HG03571 (cell line): ENCODE data around the gene IPPK.

ENCODE experiments used
- ATAC-seq: cut with Tn5 transposase; IDR thresholded peaks from one replicate; pipeline ENCODE4 v1.9.1; 2021; ENCODE audit not compliant: unreplicated experiment

Gene IPPK

DNA sequence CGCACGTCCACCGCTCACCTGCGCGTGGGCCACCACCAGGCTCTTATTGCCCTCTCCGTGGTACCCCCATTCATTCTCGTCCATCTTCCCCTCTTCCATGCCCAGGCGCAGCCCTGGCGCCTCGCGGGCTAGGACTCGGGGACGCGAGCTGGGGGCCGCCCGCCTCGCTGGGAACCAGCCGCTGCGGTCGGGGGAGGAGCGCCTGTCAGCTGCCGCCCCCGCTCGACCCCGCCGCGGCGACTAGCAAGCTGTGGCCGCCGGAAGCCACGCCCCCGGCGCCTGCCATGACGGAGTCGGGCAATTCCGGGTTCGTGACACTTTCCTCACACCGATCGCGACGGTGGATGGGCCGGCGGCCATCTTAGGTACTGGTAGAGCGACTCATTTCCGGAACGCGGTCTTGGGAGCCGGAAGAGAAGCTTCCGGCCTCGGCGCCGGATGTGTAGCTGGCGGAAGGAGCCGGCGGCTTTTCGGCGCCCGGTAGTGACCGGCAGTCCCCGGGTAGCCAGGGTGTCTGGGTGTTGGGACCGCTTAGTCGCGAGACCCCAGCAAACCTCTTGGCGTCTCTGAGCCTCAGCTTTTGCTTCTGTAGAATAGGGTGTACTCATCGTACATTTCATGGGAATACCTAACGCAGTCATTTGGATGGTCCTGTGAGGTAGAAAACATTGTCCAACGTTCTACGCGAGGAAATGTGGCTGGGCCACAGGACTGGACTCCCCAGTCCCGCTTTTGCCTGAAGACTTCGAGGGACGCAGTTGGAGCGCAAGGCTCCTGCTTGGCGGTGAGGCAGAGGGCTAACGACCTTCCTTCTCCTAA lies at the start of gene IPPK:
IPPK (minus strand) TSS at position 242 of the 819 bp plus-strand sequence; CDS start at position 99, 143 bp downstream.
- peak; percentile 90 for ATAC-seq

GRCh38 chr9:92719028-92719647 lies 49.2 kb upstream of the IPPK start:
- ATAC-seq: no peak

DNA sequence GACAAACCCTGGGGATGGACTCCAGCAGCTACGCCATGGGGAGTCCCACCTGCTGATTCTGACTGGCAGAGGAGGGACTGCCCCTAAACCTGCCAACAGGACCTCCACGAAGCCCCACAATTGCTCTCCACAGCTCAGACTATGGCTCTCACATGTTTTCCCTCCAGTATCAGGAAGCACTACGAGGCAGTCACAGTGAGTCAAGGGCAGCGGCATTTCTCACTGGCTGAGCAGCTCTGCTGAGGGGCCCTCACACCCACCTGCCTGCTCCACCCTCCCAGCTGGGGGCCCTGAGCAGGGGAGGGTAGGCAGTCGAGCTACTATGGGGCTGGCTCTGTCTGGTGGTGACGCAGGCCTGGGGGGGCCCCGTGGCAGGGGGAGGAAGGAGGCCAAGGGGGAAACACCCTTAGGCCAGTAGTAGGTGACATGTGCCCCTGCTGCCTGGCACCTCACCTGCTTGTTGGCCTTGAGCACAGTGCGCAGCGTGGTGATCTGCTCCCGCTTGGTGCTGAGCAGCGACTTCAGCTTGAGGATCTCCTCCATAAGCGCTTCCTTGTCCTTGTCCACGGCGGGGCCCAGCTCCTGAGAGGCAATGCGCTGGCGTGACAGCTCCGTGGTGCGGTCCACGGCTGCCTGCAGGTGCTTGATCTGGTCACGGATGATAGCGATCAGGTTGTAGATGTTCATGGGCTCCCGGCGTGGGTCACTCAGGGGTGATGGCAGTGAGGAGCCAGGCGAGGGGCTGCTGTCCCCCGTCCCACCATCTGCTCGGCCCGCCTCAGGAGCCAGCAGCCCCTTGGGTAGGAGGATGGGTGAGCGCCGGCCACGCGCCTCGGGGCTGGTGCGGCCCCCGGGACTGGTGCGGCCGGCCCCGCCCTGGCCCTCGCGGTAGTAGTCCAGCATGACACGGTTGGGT lies 48.4 kb upstream of the IPPK start:
- no peak for ATAC-seq

- peak; percentile 58 for ATAC-seq
Observed at GRCh38 chr9:92717201-92718085, 47.5 kb upstream of the IPPK start.

DNA sequence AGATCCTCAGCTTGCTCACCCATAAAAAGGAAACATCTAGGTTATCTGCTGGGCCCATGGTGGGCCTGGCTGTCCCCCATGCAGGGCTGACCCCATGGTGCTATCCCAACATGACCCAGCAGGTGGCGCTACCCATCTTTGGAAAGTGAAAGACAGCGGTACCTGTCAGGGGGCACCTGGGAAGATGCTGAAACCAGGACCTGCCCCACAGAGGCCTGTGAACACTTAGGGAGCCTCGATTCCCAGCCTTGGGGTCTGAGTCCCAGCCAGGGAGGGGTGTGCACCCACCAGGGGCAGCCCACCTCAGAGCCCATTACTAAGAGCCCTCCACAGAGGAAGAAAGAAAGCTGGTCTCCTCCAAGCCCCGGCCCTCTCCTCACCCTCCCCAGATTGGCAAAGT lies 46.6 kb upstream of the IPPK start:
- no peak for ATAC-seq

DNA sequence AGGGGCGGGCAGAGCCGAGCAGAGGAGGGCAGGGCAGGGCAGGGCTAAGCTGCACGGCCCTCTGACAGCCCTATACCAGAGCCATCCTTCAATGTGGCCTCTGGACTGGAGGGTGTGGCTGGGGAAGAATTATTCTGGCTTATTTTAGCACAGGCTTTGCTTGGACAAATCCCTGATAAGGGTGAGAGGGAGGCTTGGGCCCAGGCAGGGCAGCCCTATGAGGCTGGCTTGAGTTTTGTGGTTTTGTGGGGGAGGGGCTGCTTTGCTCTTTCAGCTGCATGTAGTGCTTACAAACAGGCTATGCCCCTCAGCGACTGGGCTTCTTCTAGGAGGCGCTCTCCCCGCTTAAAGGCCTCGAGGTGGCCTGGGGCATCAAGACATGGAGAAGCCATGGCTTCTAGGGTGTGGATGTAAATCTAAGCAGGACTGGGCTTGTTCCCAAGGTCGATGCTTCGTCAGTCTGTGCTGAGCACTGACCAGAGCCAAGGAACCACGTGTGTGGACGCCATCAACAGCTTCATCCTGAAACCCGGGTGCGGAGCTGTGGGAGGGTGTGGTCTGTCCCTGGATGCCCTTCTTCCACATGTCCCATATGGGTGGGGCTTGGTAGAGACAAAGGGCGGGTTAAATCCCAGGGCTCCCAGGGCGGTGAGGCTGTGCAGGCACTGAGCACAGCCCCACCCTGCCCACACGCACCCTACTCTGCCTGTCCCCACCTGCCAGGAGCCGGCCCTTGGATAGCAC lies 45.7 kb upstream of the IPPK start:
- ATAC-seq: no peak

GRCh38 chr9:92714787-92715487 lies 45.0 kb upstream of the IPPK start:
- ATAC-seq: no peak

GRCh38 chr9:92714016-92714415 lies 44.1 kb upstream of the IPPK start:
- ATAC-seq: no peak

- ATAC-seq: no peak
Observed at GRCh38 chr9:92713528-92713927, 43.6 kb upstream of the IPPK start.

GRCh38 chr9:92712767-92713166 lies 42.8 kb upstream of the IPPK start:
- no peak for ATAC-seq

- no peak for ATAC-seq
Observed at GRCh38 chr9:92711844-92712243, 41.9 kb upstream of the IPPK start.

GRCh38 chr9:92711146-92711545 lies 41.2 kb upstream of the IPPK start:
- ATAC-seq: no peak

DNA sequence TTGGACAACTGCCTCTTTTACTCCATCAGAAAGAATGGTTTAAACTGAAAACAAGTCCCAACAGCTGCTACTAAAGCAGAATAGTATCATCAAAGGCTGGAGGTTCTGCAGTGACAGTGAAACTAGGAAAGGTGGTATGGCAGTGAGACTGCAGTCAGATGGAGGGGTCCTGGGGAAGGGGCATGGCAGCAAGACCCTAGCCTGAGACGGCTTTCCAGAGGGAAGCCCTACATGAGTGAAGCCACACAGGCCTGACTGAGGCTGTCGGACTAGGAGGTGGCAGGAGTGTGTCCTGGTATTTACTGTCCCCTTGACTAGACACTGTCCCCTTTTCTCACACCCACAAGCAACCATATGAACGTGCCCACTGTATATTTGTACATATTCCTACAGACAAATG lies 40.4 kb upstream of the IPPK start:
- no peak for ATAC-seq

DNA sequence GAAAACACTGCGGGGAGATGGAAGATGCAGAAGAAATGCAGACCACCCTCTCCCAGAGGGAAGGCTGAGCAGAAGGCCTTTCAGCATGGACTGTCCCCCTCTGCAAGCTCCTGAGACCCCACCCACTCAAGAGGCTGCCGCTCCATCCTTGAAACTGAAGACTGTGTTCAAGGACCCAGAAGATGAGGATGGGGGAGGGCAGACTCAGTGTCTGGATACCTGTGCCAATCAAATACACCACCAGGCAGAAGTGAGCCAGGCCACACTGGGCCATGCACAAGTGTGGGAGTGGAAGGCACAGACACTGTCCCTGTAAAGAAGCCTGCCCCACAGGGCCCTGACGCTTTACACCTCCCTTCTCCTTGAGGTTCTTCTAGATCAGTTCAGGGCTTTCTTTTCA lies 40.0 kb upstream of the IPPK start:
- ATAC-seq: no peak

- ATAC-seq: no peak
Observed at GRCh38 chr9:92709240-92709639, 39.3 kb upstream of the IPPK start.

GRCh38 chr9:92707530-92707929 lies 37.6 kb upstream of the IPPK start:
- no peak for ATAC-seq

DNA sequence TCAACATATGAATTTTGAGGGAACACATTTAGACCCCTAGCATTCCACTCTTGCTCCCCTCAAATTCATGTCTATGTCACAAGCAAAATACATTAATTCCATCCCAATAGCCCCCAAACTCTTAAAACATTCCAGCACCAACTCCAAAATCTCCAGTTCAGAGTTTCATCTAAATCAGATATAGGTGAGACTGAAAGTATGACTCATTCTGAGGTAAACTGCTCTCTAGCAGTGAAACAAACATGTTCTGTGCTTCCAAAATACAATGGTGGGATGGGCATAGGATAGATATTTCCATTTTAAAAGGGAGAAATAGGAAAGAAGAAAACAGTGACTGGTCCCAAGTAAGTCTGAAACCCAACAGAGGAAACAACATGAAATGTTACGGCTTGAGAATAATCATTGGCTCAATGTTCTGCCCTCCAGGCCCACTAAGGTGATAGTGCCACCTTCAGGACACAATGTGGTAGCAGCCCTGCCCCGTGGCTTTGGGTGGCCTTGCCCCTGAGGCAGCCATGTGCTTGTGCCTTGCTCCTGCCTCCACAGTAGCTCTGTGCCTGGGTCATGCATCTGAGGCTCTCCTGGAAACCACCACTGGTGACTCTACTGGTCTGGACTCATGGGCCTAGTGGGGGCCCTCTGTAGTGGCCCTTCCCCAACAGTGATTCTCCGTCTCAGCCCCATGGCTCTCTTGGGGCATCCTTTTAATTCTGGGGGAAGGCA lies 36.4 kb upstream of the IPPK start:
- no peak for ATAC-seq

GRCh38 chr9:92704528-92704927 lies 34.6 kb upstream of the IPPK start:
- no peak for ATAC-seq

- no peak for ATAC-seq
Observed at GRCh38 chr9:92696619-92697018, 26.7 kb upstream of the IPPK start.
